Endometrial microvascular endothelial cells (primary cell): ENCODE measurements around the gene PCBP3. TPM values are rescaled to one million over a fixed set of nuclear protein-coding genes. Genes with fewer than 3 reads are reported as not detected.

Source experiments
- in situ Hi-C: cut with HindIII; loops from 2 replicates; pipeline ENCODE4 v1.10.0; 2017; ENCODE audit warnings: low sequenced_read_pairs, low pct_unique_long_range_greater_than_20kb; ENCODE audit errors: inconsistent ontology term
- total RNA-seq: library from RNA; depleted of rRNA; stranded (reverse); fragments of >200 nt; gene quantifications from one replicate; pipeline ENCODE4 v1.2.3, GENCODE V29; 2015; ENCODE audit errors: inconsistent ontology term

PCBP3 gene
- total RNA-seq, 1 donor from 2014 or later: not detected

DNA sequence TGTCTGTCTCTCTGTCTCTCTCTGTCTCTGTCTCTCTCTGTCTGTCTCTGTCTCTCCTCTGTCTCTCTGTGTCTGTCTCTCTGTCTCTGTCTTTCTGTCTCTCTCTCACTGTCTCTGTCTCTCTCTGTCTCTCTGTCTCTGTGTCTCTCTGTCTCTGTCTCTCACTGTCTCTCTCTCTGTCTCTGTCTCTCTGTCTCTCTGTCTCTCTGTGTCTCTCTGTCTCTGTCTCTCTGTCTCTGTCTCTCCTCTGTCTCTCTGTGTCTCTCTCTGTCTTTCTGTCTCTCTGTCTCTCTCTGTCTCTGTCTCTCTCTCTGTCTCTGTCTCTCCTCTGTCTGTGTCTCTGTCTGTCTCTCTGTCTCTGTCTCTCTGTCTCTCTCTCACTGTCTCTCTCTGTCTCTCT, 337.2 kb downstream of the PCBP3 start:
- in situ Hi-C loops: no loop called here

DNA sequence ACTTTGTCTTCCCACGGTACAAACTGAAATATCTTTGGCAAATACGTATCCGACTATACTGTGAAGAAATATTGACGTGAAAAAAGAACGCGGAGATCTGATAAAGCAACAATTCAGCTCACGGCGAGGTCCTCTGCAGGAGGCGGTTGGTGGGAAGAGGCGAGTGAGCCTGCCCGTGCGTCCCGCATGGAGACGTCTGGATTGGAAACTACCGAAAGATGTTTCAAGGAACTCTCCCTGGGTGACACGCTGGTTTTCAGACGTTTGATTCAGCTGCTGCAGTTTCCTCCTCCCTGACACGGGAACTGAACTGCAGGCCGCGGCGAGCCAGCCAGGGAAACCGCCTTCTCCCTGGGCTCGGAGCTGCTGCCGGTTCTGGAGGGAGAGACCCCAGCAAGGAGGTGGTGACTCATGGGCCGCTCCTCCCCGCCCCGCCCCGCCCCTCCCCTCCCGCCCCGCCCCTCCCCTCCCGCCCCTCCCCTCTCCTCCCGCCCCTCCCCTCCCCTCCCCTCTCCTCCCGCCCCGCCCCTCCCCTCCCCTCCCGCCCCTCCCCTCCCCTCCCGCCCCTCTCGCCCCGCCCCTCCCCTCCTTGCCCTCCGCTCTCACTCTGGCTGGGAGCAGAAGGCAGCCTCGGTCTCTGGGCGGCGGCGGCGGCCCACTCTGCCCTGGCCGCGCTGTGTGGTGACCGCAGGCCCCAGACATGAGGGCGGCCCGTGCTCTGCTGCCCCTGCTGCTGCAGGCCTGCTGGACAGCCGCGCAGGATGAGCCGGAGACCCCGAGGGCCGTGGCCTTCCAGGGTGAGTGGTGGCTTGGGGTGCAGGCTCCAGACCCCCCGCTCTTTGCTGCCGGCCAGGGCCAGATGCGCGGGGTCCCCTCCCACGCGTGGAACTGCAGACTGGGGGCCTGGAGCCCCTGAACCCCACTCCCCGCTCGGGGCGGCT, 337.9 kb downstream of the PCBP3 start, which contains the start of gene COL6A1:
Gene COL6A1 (plus strand): TSS at position 620 of the 941 bp plus-strand sequence. CDS start 81 bp downstream, at position 701.
- in situ Hi-C loops: no loop called here

DNA sequence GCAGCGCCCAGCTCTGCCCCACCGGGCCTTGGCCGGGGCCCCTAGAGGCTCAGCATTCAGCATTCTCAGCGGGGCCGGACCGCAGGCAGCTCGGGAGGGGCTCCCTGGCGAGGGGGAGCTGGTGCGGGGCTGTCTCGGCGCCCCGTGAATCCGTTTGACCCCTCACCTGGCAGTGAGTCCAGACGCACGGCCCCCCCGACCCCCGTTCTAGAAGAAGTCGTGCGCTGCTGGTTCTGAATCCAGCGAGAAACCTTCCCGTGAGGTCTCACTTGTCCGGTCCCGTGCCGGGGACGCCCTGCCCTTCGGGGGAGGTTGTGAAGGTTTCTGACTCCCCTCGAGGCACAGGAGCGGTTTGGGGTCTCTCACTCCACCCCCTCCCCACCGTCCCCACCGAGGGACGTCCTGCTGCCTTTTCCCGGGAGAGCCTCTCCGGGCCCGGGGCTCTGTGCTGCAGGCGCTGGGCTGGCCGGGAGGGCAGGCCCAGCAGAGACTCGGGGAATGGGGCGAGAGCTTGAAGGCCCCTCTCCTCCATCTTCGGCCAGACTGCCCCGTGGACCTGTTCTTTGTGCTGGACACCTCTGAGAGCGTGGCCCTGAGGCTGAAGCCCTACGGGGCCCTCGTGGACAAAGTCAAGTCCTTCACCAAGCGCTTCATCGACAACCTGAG, 338.7 kb downstream of the PCBP3 start:
- in situ Hi-C loops: no loop called here

DNA sequence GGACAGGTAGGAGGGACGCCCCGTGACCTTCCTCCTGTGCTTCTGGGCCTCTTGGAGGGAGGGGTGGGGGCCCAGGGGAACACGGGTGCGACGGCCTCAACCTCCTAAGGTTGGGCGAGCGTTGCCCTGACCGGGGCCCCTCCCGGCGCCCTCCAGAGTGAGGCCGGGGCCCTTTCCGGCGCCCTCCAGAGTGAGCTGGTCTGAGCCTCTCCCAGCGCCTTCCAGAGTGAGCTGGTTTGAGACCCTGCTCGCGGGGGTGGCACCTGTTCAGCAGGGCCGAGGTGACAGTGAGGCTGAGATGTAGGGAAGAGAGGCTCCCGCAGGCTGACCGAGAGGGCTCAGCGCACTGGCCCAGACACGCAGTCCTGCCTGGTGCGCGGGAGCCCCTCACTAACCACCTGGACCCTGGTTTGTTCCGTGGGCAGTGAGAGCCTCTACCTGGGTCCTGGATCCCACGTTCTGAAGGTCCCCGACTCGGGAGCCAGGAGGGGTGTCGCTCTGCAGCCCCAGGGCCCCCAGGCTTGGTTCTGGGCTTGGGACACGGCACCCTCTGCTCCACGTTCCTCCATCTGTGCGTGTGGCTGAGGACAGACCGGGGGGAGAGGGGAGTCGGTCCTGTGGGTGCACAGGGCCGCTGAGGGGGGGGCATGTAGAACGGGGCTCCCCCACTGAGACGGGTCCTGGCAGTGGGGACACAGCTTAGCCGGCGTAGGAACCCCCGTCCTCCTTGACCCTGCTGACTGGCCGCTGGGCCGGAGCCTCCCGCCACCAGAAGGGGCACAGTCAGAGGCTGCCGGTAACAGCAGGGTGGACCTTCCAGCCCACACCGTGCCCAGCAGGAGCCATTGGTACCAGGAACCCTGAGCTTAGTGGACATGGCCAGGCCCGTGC, 339.5 kb downstream of the PCBP3 start:
- in situ Hi-C loops: no loop called here

DNA sequence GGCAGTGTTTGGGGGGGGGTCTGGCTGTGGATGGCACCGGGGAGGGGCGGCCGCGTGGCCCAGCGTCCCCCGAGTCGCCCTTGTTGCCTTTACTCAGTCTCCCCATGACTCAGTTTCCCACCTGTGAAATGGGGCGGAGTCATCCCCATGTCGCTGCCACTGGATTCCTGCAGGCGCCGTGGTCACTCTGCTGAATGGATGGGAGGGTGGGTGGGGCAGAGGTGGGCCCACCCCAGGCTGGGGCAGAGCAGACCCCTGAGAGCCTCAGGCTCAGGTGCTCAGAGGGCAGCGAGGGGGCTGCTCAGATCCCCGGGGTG, 340.1 kb downstream of the PCBP3 start:
- in situ Hi-C loops: no loop called here

DNA sequence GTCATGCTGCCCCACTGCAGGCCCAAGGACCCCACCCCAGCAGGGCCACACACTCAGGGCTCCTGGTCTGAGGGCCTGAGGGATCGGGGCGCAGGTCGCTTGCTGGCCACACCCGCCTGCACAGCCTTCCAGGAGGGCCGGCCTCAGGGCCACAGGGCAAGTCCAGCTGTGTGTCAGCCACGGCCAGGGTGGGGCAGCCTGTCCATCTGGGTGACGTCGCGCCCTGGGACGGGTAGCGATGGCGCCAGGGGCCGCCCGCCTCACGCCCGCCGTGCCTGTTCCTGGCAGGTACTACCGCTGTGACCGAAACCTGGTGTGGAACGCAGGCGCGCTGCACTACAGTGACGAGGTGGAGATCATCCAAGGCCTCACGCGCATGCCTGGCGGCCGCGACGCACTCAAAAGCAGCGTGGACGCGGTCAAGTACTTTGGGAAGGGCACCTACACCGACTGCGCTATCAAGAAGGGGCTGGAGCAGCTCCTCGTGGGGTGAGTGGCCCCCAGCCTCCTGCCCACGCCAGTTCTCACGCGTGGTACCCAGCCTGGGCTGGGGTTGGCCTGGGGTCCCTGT, 340.5 kb downstream of the PCBP3 start:
- in situ Hi-C loops: no loop called here

DNA sequence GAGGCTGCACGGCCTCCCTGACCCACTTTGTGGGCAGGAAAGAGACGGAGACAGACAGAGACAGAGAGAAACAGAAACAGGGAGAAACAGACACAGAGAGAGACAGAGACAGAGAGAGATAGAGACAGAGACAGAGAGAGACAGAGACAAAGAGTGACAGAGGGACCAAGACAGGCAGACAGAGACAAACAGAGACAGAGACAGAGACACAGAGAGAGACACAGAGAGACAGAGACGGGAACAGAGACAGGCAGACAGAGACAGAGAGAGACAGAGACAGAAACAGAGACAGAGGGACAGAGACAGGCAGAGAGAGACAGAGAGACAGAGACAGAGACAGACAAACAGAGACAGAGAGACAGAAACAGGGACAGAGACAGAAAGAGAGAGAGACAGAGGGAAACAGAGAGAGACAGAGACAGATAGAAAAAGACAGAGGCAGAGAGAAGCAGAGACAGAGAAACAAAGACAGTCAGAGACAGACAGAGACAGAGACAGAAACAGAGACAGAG, 341.1 kb downstream of the PCBP3 start:
- in situ Hi-C loops: no loop called here

DNA sequence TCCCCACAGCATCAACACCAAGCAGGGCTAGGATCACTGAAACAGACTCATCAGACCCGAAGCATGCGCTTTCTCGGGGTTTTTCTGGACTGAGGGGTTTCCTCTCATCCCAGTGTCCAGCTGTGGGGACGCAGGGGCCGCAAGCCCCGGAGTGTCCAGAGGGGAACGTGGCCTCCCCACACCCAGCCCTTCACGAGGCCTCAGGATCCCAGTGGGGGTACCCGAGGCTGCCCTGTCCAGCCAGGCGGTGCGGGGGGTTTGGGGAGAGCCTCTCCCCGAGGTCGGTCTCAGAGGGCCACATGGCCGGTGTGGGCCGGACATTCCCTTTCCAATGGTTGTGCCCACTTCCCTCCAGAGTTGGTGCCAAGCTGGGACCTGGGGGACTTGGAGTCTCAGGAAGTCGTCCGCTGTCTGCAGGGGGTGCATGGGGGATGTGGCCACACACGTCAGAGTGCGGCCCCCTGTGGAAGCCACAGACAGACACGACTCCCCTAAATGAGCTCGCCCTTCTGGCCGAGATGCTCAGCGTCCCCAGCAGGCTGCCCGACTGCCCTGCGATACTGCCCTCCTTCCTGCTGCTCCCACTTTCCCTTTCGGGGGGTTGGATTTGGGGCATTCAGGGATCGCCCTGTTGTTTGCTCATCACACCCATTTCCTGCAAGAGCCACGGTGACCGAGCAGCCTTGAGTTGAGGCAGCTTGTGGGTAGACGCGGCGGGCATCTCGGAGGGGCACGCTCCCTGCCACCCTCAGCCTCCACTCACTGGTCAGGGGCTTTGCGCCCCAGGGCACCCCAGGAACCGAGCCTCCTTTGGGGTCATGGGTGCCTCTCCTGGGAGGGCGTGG, 342.2 kb downstream of the PCBP3 start:
- in situ Hi-C loops: no loop called here

DNA sequence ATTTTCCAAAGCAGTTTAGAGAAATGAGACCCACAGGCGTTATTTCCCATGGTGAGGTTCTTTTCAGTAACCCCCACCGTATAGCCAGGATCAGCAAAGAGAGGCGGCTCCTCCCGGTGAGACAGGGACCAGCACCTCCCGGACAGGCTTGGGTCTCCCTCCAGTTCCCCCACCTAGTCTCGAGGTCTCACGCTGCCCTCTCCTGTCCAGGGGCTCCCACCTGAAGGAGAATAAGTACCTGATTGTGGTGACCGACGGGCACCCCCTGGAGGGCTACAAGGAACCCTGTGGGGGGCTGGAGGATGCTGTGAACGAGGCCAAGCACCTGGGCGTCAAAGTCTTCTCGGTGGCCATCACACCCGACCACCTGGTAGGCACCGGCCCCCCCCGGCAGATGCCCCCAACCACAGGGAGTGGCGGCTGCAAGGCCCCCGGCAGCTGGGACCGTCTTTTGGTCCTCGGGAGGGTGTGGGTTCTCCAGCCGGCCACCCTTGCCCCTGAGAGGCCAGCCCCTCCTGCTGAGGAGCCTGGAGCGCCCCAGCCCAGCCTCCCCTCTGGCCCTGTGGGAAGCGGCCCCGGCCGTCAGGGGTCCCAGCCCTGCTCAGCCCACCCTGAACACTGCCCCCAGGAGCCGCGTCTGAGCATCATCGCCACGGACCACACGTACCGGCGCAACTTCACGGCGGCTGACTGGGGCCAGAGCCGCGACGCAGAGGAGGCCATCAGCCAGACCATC, 343.0 kb downstream of the PCBP3 start:
- in situ Hi-C loops: no loop called here

DNA sequence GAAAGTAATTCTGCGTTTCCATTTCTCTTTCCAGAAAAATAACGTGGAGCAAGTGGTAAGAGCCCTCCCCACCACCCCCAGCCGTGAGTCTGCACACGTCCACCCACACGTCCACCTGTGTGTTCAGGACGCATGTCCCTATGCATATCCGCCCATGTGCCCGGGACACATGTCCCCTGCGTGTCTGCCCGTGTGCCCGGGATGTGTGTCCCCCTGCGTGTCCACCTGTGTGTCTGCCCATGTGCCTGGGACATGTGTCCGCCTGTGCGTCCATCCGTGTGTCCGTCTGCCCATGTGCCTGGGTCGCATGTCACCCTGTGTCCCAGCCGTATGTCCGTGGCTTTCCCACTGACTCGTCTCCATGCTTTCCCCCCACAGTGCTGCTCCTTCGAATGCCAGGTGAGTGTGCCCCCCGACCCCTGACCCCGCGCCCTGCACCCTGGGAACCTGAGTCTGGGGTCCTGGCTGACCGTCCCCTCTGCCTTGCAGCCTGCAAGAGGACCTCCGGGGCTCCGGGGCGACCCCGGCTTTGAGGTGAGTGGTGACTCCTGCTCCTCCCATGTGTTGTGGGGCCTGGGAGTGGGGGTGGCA, 343.7 kb downstream of the PCBP3 start:
- in situ Hi-C loops: no loop called here

DNA sequence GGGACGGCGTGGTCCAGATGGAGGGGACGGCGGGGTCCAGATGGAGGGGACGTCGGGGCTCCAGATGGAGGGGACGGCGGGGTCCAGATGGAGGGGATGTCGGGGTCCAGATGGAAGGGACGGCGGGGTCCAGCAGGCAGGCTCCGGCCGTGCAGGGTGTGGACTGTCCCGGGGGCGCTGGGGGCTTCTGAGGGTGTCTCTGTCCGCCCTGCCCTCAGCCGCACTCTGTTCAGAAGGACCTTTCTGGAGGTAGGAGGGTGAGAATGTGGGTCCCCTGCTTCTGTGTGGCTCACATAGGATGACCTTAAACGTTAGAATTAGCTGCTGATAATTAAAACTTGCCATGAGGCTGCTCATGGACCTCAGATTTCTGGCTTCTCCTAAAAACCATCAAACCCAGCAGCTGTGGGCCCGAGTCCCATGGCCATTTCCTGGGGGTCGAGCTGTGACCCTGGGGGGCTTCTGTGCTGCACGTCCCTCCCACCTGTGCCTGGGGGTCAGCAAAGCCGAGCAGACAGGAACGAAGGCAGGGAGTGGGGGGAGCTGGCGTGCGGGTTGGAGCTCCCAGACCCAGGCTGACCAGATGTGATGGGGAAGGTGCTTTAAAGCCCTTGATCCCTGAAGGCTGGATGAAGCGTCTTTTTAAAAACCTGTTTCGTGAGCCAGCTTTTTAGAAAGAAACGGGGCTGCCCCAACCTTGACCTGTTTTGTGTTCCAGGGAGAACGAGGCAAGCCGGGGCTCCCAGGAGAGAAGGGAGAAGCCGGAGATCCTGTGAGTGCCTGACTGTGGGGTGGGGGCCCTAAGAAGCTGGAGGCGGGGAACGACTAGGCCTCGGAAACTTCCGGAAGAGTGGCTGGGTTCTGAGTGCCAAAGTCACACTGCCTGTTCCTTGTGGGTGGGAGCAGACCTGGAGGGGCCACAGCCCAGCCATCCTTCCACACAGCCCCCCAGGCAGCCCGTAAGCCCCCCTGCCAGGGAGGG, 345.1 kb downstream of the PCBP3 start:
- in situ Hi-C loops: no loop called here

DNA sequence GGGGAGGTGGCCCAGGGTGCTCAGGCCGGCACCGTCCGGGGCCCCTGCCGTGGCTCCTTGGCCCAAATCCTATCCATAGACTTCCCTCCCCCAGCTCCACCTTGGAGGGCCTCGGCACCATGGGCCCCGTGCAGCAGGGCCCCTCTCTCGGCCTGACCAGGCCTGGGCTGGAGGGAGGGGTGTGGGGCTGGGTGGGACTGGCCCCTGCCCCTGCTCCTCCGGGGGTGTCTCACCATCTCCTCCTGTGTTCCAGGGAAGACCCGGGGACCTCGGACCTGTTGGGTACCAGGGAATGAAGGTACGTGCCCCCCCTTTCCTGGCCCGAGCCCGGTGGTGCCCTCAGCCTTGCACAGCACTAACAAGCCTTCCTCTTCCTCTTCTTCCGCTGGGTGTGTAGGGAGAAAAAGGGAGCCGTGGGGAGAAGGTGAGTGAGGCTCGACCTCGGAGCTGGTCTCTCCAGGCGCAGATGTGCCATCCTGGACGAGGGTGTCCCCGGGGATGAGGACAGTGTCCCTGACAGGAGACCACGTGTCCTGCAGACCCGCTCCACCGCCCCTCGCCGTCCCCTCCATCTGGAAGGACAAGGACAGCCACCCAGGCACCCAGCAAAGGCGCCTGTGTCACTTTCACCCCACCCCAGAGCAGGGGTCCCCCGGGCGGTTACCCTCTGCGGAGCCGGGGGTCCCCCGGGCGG, 346.0 kb downstream of the PCBP3 start:
- in situ Hi-C loops: no loop called here

DNA sequence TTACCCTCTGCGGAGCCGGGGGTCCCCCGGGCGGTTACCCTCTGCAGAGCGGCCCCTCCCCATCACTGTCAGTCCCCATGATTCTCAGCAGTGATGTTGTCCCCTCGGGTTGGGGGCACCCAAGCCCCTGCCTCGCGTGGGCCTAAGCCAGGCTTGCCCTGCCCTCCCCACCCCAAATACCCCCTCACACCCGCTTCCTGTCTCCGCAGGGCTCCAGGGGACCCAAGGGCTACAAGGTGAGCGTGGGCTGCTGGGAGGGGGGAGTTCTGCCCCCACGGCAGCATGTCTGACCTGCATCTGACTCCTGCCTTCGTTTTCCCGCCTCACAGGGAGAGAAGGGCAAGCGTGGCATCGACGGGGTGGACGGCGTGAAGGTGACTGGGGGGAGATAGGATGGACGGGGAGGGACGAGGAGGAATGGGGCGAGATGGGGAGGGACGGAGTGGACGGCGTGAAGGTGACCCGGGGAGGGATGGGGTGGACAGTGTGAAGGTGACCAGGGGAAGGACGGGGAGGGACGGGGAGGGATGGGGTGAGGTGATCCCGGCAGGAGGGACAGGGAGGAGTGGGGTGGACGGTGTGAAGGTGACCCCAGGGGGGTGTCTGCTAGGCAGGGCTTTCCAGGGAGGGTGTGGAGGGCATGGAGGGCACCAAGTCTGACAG, 346.7 kb downstream of the PCBP3 start:
- in situ Hi-C loops: no loop called here

DNA sequence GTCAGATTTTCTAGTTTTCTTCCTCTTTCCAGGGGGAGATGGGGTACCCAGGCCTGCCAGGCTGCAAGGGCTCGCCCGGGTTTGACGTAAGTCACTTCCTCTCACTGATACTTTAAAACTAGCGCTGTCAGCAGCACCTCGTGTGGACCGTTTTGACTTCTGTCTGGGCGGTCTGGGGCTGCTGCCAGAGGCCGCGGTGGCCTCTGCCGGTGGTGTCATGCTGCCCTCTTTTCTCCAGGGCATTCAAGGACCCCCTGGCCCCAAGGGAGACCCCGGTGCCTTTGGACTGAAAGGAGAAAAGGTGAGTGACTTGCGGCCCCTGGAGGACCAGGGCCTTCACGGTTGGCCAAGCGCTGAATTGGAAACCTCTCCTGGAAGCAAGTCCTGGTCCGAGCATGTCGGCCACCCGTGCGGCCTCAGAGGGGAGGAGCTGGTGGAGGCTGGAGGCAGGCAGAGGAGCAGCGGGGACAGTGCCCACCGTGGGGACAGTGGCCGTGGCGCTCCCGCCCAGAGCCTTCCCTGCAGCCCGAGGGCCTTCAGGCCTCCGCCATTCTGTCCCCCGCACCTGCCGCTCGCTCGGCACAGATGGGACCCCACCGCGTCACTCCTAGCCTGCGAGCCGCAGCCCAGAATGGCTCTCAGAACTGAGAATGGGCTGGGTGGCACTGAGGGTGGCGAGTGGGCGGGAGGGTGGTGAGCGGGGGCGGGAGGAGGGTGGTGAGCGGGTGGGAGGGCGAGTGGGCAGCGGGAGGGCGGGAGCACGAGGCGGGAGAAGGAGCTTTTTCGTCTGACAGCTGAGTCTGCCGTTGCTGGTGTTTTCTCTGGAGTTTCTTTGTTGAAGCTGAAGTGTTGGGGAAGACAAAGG, 347.4 kb downstream of the PCBP3 start:
- in situ Hi-C loops: no loop called here
